SK-N-SH (cell line): Measurements from ENCODE around the gene ZNF385A.

Experiments used
- EP300 ChIP-seq, 2 experiments: IDR thresholded peaks; 2 replicates each; pipeline versions ENCODE4 v1.4.0 to v1.6.1; 2012; ENCODE audit warnings: borderline replicate concordance in 1 of 2, low read depth in 1 of 2, low read length in 1 of 2
- FOSL2 ChIP-seq: IDR thresholded peaks from 2 replicates; pipeline ENCODE4 v1.4.0; 2012; ENCODE audit warnings: low read depth, mild to moderate bottlenecking, moderate library complexity, borderline replicate concordance
- FOXJ3 ChIP-seq: sonication (generic); formaldehyde crosslinking; IDR thresholded peaks from 2 replicates; pipeline ENCODE4 v1.5.1; 2020; ENCODE audit warnings: mild to moderate bottlenecking, missing genetic modification reagents
- JUND ChIP-seq: IDR thresholded peaks from 2 replicates; pipeline ENCODE4 v1.4.0; 2012
- MXI1 ChIP-seq: IDR thresholded peaks from 2 replicates; pipeline ENCODE4 v1.6.1; 2012; ENCODE audit warnings: mild to moderate bottlenecking, low read depth, low read length, improper control_type of control experiment
- NRF1 ChIP-seq: IDR thresholded peaks from 2 replicates; pipeline ENCODE4 v1.6.1; 2012; ENCODE audit warnings: low read depth, mild to moderate bottlenecking, low read length
- POLR2AphosphoS5 ChIP-seq: IDR thresholded peaks from 2 replicates; pipeline ENCODE4 v1.6.1; 2012; ENCODE audit warnings: low read depth, low read length
- RAD21 ChIP-seq: IDR thresholded peaks from 2 replicates; pipeline ENCODE4 v1.6.1; 2012; ENCODE audit warnings: mild to moderate bottlenecking, low read length
- SIN3A ChIP-seq: IDR thresholded peaks from 2 replicates; pipeline ENCODE4 v1.6.1; 2012; ENCODE audit warnings: low read depth, mild to moderate bottlenecking, low read length, moderate library complexity, borderline replicate concordance
- TCF12 ChIP-seq: IDR thresholded peaks from 2 replicates; pipeline ENCODE4 v1.4.0; 2012
- TF ChIP-seq, protein P1 (sequence below): IDR thresholded peaks from 2 replicates; pipeline ENCODE4 v1.4.0; 2012; ENCODE audit warnings: low read depth, borderline replicate concordance
- TF ChIP-seq, protein P2 (sequence below): fragments of 200-600 bp; sonication (generic); IDR thresholded peaks from 2 replicates; pipeline ENCODE4 v1.6.1; 2017; ENCODE audit warnings: antibody characterized with exemption, mild to moderate bottlenecking, moderate library complexity
- TF ChIP-seq, protein P3 (sequence below): fragments of 150-350 bp; IDR thresholded peaks from 2 replicates; pipeline ENCODE4 v1.6.1; 2017; ENCODE audit warnings: antibody characterized with exemption, low read length, low read depth, borderline replicate concordance
- TF ChIP-seq, protein P4 (sequence below): fragments of 150-350 bp; IDR thresholded peaks from 2 replicates; pipeline ENCODE4 v1.6.1; 2016; ENCODE audit warnings: mild to moderate bottlenecking, low read depth, low read length

DNA sequence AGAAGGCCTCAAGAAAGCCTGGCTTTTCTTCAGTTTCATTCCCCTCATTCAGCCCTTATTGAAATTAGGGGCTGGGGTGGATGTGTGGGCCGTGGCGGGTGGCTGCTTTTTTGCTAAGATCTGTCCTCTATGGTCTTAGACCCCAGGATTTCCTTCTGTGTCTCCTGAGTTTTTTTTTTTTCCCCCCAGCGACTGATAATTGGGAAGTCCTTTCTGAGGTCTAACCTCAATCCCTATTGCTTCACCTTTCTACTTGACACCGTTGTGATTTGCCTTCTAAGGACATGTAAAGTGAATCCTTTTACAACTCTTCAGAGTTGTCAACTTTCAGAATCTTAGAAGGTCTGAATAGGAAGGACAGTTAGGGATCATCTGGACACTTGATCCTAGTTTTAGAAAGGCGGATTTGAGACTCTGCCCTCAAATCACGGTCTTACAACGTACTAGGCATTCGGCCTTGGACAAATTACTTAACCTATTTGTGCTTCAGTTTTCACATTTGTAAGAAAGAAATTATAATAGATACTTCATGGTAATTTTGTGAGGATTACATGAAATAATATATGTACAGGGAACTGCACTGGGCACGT lies 24.7 kb downstream of the ZNF385A start:
- TF ChIP-seq, protein P1, sequence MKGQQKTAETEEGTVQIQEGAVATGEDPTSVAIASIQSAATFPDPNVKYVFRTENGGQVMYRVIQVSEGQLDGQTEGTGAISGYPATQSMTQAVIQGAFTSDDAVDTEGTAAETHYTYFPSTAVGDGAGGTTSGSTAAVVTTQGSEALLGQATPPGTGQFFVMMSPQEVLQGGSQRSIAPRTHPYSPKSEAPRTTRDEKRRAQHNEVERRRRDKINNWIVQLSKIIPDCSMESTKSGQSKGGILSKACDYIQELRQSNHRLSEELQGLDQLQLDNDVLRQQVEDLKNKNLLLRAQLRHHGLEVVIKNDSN = no peak
- TF ChIP-seq, protein P2, sequence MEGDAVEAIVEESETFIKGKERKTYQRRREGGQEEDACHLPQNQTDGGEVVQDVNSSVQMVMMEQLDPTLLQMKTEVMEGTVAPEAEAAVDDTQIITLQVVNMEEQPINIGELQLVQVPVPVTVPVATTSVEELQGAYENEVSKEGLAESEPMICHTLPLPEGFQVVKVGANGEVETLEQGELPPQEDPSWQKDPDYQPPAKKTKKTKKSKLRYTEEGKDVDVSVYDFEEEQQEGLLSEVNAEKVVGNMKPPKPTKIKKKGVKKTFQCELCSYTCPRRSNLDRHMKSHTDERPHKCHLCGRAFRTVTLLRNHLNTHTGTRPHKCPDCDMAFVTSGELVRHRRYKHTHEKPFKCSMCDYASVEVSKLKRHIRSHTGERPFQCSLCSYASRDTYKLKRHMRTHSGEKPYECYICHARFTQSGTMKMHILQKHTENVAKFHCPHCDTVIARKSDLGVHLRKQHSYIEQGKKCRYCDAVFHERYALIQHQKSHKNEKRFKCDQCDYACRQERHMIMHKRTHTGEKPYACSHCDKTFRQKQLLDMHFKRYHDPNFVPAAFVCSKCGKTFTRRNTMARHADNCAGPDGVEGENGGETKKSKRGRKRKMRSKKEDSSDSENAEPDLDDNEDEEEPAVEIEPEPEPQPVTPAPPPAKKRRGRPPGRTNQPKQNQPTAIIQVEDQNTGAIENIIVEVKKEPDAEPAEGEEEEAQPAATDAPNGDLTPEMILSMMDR = no peak
- no peak for TF ChIP-seq POLR2AphosphoS5
- no peak for TF ChIP-seq JUND
- TF ChIP-seq EP300 (IDR thresholded peaks at IDR 0.05; ENCODE audit: borderline replicate concordance in 1 of 2, low read depth in 1 of 2, low read length in 1 of 2) = no peak
- no peak for TF ChIP-seq FOSL2
- TF ChIP-seq MXI1 = no peak
- no peak for TF ChIP-seq NRF1
- TF ChIP-seq, protein P3, sequence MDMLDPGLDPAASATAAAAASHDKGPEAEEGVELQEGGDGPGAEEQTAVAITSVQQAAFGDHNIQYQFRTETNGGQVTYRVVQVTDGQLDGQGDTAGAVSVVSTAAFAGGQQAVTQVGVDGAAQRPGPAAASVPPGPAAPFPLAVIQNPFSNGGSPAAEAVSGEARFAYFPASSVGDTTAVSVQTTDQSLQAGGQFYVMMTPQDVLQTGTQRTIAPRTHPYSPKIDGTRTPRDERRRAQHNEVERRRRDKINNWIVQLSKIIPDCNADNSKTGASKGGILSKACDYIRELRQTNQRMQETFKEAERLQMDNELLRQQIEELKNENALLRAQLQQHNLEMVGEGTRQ = no peak
- TF ChIP-seq FOXJ3 (CRISPR knock-in tag) = no peak
- TF ChIP-seq RAD21 = no peak
- TF ChIP-seq, protein P4, sequence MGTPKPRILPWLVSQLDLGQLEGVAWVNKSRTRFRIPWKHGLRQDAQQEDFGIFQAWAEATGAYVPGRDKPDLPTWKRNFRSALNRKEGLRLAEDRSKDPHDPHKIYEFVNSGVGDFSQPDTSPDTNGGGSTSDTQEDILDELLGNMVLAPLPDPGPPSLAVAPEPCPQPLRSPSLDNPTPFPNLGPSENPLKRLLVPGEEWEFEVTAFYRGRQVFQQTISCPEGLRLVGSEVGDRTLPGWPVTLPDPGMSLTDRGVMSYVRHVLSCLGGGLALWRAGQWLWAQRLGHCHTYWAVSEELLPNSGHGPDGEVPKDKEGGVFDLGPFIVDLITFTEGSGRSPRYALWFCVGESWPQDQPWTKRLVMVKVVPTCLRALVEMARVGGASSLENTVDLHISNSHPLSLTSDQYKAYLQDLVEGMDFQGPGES = no peak
- TF ChIP-seq SIN3A = no peak
- no peak for TF ChIP-seq TCF12
